Mammary epithelial cell (primary cell): Measurements from ENCODE around the gene RNASE12.

ENCODE experiments used
- CTCF ChIP-seq, 2 donors: IDR thresholded peaks in 1 of 2; conservative IDR thresholded peaks in 1 of 2; 2 replicates each; pipeline ENCODE4 v1.5.1; 2011 to 2012; ENCODE audit warnings: inconsistent platforms in 2 of 2, low read length in 2 of 2, mild to moderate bottlenecking in 2 of 2, control low read depth in 1 of 2, low read depth in 1 of 2; ENCODE audit not compliant: insufficient read depth in 1 of 2; ENCODE audit errors: extremely low read depth in 1 of 2
- EZH2 ChIP-seq: IDR thresholded peaks from 2 replicates; pipeline ENCODE4 v1.6.1; 2012; ENCODE audit warnings: low read length, inconsistent platforms, borderline replicate concordance

DNA sequence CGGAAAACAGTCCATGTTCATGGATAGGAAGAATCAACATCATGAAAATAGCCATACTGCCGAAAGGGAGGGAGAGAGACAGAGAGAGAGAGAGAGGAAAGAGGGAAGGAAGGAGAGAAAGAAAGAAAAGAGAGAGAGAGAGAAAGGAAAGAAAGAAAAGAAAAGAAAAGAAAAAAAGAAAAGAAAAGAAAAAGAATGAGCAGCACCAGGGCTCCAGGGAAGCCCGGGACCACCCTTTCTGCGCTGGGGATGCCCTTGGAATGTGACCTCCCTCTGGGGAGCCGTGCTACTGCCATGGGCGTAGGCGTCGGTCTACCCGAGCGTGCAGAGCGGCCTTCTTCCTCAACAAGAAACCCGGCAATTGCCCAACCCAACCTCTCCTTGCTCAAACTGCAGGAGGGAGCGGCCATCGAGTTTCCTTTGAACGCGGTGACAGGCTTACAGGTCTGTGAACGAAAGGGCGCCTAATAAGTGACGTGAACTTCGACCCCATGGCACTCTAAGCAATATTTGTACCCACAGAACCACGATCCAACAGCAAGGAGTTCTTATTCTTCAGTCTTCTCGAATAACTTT lies 33.4 kb upstream of the RNASE12 start:
- TF ChIP-seq CTCF (conservative IDR thresholded peaks at IDR 0.05 in 1 of 2, IDR thresholded peaks at IDR 0.05 in 1 of 2; ENCODE audit: extremely low read depth in 1 of 2, insufficient read depth in 1 of 2, low read depth in 1 of 2, low read length in 2 of 2), result no peak
- TF ChIP-seq EZH2, result no peak
